Lower lobe of right lung (tissue), 2 donors: ENCODE data around the gene PSMD11. TPM values are rescaled to one million over a fixed set of nuclear protein-coding genes. Genes with fewer than 3 reads are reported as not detected.
A peak's percentile ranks its signal among the peaks of the same experiment; 100 is the strongest.
"Not testable (repeated sequence)": the region's sequence is repeated elsewhere in the genome, so short reads cannot be mapped to it uniquely, and the experiment has no call there.

Source experiments
- ATAC-seq, 2 donors: fragments of 200-7000 bp; cut with Tn5 transposase; one replicate each; pipeline ENCODE4 v1.9.1; 2020 to 2022; ENCODE audit warnings: mild to moderate bottlenecking in 2 of 2, moderate library complexity in 2 of 2
- DNase-seq: peaks from one replicate; pipeline ENCODE4 v3.0.0-alpha.2; 2020
- H3K27ac ChIP-seq: fragments of 200-600 bp; one replicate; pipeline ENCODE4 v1.8.0; 2022
- H3K27me3 ChIP-seq: fragments of 200-600 bp; one replicate; pipeline ENCODE4 v1.8.0; 2022; ENCODE audit warnings: low read depth
- H3K36me3 ChIP-seq: fragments of 200-600 bp; one replicate; pipeline ENCODE4 v1.8.0; 2022; ENCODE audit warnings: mild to moderate bottlenecking
- H3K4me1 ChIP-seq: fragments of 200-600 bp; one replicate; pipeline ENCODE4 v1.8.0; 2022
- H3K4me3 ChIP-seq: fragments of 200-600 bp; one replicate; pipeline ENCODE4 v1.8.0; 2022; ENCODE audit warnings: mild to moderate bottlenecking
- H3K9me3 ChIP-seq: fragments of 200-600 bp; one replicate; pipeline ENCODE4 v1.8.0; 2022
- intact Hi-C: fragments of 100-400 bp; cut with DNase I; formaldehyde crosslinking; loops from one replicate; pipeline ENCODE4 v1.11.0; 2022
- total RNA-seq: library from RNA; stranded (reverse); fragmentation: NEBNext Ultra II Directional; extraction: Animal tissue kit (Norgen Biotek cat#: 25700); gene quantifications from one replicate; pipeline ENCODE4 v1.2.1, GENCODE V29; 2021
- TF ChIP-seq, protein P1 (sequence below): fragments of 200-600 bp; IDR thresholded peaks from one replicate; pipeline ENCODE4 v1.8.0; 2022; ENCODE audit warnings: antibody characterized with exemption, mild to moderate bottlenecking
- donor health status: DM: no; HTN: yes; CAD: no; lungs with severe emphysema.

Gene PSMD11
- total RNA-seq, 1 donor from 2014 or later = 57.2 TPM

DNA sequence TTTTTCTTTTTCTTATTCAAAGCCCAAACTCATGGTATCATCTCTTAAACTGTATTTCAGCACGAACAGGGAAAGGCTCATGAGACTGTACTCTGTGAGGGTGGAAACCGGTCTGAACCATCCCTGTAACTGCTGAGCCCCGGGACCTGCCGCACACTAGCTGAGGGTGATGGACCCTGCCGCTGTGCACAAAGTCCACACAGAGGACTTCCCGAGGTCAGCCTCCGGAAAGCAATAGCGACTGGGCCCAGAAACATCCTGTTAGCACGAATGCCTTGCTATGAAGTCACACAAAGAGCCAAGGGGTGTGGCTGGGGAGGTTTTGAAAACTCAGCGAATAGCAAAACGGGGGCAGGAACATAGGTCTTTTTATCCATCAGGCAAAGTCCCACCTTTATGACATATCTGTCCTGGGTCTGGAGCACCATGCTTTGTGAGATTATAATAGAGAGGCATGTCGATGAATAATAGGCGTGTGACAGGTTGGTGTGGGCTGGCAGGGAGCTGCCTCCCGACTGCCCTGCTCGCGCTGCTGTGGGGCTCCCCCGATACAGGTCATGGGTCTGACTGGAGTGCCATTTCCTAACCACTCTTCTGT is 75.9 kb downstream of the PSMD11 start:
- Histone ChIP-seq H3K36me3 (no peaks in the 10 kb centered on the region), H3K4me1 (peaks cover 19% of the 10 kb centered on the region), H3K27me3 (no peaks in the 10 kb centered on the region), H3K4me3 (peak overlapping the region; percentile 52), H3K27ac (peak overlapping the region; percentile 9), H3K9me3 (no peaks in the 10 kb centered on the region)
- ATAC-seq (peak in 1 of 2 donors; percentile 44), DNase-seq (no peak)
- intact Hi-C loops = no loop called here
- TF ChIP-seq, protein P1, sequence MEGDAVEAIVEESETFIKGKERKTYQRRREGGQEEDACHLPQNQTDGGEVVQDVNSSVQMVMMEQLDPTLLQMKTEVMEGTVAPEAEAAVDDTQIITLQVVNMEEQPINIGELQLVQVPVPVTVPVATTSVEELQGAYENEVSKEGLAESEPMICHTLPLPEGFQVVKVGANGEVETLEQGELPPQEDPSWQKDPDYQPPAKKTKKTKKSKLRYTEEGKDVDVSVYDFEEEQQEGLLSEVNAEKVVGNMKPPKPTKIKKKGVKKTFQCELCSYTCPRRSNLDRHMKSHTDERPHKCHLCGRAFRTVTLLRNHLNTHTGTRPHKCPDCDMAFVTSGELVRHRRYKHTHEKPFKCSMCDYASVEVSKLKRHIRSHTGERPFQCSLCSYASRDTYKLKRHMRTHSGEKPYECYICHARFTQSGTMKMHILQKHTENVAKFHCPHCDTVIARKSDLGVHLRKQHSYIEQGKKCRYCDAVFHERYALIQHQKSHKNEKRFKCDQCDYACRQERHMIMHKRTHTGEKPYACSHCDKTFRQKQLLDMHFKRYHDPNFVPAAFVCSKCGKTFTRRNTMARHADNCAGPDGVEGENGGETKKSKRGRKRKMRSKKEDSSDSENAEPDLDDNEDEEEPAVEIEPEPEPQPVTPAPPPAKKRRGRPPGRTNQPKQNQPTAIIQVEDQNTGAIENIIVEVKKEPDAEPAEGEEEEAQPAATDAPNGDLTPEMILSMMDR = no peak

DNA sequence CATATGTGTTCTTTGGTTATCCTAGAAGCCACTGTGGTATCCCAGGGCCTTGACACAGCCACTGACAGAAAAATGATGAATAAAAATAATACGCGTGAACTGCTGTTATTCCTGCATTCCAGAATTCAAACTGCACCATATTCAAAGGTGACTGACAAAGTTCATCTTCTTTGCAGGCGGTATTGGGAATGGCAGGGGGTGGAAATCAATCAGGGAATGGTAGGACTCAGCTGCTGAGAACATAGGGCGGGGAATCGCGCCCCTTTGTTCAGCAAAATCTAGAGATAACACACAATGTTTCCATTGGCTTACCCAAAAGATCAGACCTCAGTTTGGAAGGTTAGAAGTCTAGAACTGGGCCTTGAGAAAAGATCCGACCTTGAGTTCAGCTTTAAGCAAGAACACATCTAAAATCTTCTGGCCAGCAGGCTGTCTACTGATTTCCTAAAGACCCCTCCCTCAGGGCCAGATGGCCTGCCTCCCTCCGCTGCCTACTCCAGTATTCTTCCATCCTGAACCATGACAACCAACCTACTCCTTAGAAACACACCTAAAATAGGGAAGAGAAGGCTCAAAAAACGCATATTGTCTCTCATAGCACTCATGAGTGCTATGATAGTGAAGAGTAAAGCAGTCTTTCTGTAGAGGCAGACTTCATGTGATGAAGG is 76.6 kb downstream of the PSMD11 start:
- no peak overlapping the region for H3K4me3 ChIP-seq
- TF ChIP-seq, protein P1 = no peak
- DNase-seq (no peak), ATAC-seq (no peak)
- H3K27me3 ChIP-seq = no peaks in the 10 kb centered on the region
- intact Hi-C loops = no loop called here
- H3K4me1 ChIP-seq = peaks cover 19% of the 10 kb centered on the region
- H3K36me3 ChIP-seq = no peaks in the 10 kb centered on the region
- no peaks in the 10 kb centered on the region for H3K9me3 ChIP-seq
- H3K27ac ChIP-seq = no peak overlapping the region

DNA sequence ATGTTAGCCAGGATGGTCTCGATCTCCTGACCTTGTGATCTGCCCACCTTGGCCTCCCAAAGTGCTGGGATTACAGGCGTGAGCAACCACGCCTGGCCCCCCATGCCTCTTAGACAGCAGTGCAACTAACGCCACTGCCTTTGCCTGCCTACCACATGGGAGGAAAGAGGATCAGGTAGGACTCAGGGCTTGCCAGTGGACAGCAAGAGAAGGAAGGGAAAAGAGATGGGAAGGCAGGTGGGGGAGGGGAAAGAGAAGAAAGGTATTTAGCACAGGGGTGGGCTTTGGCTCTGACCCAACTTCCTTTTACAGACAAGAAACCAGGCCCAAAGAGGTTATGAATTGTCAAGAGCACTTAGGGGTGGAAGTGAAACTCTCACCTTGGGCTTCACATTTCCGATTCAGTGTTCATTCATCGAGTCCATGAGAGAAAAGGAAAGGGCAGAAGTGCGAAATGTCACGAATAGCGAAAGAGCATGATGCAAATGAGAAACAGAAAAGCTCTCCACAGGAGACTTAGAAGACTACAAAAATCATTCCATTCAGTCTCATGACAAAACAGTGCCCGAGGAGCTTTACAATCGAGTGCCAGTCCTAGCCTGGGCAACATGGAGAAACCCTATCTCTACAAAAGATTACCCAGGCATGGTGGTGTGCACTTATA is 78.8 kb downstream of the PSMD11 start:
- ATAC-seq (no peak), DNase-seq (no peak)
- intact Hi-C loops = no loop called here
- H3K27ac ChIP-seq = no peak overlapping the region
- no peaks in the 10 kb centered on the region for H3K36me3 ChIP-seq
- H3K4me1 ChIP-seq = peaks cover 15% of the 10 kb centered on the region
- no peak overlapping the region for H3K4me3 ChIP-seq
- TF ChIP-seq, protein P1 = no peak
- H3K27me3 ChIP-seq = no peaks in the 10 kb centered on the region
- H3K9me3 ChIP-seq = no peaks in the 10 kb centered on the region

DNA sequence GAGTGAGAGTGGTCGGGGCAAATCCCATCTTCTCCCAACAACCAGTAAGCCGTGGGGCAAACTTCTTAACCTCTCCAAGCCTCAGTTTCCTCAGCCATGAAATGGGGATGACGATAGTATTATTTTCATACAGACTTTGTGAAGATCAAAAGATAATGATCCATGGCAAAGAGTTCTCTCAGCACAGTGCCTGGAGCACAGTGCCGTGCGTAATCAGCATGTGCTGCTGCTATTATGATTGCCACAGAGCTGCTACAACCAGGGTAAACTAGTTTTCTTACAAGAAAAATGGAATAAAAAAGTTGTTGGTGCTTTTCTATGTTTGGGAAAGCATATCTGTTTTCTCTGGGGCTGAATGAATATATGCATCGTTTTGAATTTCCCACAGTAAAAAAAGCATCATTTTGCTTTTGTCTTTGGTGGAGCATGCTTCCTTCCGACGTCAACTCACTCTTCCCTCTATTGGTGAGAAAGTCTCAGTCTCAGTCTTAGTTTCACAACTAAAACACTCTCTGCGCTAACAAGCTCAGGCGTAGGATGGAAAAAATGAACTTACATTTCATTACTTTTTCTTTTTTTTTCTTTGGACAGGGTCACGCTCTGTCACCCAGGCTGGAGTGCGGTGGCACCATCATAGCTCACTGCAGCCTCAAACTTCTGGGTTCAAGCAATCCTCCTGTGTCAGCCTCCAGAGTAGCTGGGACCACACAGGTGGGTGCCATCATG is 79.7 kb downstream of the PSMD11 start:
- no peaks in the 10 kb centered on the region for H3K36me3 ChIP-seq
- H3K4me3 ChIP-seq = no peak overlapping the region
- TF ChIP-seq, protein P1 = no peak
- intact Hi-C loops = no loop called here
- ATAC-seq = no peak
- no peaks in the 10 kb centered on the region for H3K9me3 ChIP-seq
- H3K27me3 ChIP-seq = no peaks in the 10 kb centered on the region
- no peak overlapping the region for H3K27ac ChIP-seq
- DNase-seq = no peak
- H3K4me1 ChIP-seq = peaks cover 15% of the 10 kb centered on the region

DNA sequence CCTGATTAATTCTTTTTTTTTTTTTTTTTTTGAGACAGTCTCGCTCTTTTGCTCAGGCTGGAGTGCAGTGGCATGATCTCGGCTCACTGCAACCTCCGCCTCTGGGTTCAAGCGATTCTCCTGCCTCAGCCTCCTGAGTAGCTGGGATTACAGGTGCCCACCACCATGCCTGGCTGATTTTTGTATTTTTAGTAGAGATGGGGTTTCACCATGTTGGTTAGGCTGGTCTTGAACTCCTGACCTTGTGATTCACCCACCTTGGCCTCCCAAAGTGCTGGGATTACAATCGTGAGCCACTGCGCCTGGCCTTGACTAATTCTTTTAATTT is 80.2 kb downstream of the PSMD11 start:
- H3K27ac ChIP-seq, DNase-seq, ATAC-seq, H3K27me3 ChIP-seq, H3K4me3 ChIP-seq, H3K9me3 ChIP-seq, intact Hi-C loops, H3K36me3 ChIP-seq: not testable (repeated sequence)
- H3K4me1 ChIP-seq = peaks cover 15% of the 10 kb centered on the region
